Kidney capillary endothelial cell (primary cell): ENCODE data around the gene ZNF862.

Experiments used
- DNase-seq: peaks from one replicate; pipeline ENCODE4 v3.0.0-alpha.2; 2018; ENCODE audit warnings: low spot score

The ZNF862 gene

GRCh38 chr7:149845257-149845980, 7.2 kb downstream of the ZNF862 start:
- no peak for DNase-seq

- no peak for DNase-seq
These were observed 7.8 kb downstream of the ZNF862 start for GRCh38 chr7:149846021-149846420.

GRCh38 chr7:149846436-149847046, 8.4 kb downstream of the ZNF862 start:
- DNase-seq, result no peak

GRCh38 chr7:149849174-149849573, 11.0 kb downstream of the ZNF862 start:
- no peak for DNase-seq

GRCh38 chr7:149850007-149850594, 11.9 kb downstream of the ZNF862 start:
- DNase-seq, result no peak

GRCh38 chr7:149850716-149851115, 12.5 kb downstream of the ZNF862 start:
- DNase-seq, result no peak

GRCh38 chr7:149851449-149851848, 13.3 kb downstream of the ZNF862 start:
- DNase-seq, result no peak

GRCh38 chr7:149853157-149853556, 15.0 kb downstream of the ZNF862 start:
- DNase-seq, result no peak

GRCh38 chr7:149854611-149855360, 16.6 kb downstream of the ZNF862 start:
- DNase-seq, result no peak

GRCh38 chr7:149855361-149856305, 17.5 kb downstream of the ZNF862 start:
- DNase-seq, result no peak

- no peak for DNase-seq
These were observed 18.4 kb downstream of the ZNF862 start for GRCh38 chr7:149856583-149856982.

- DNase-seq, result no peak
These were observed 21.2 kb downstream of the ZNF862 start for GRCh38 chr7:149859369-149859768.

- no peak for DNase-seq
These were observed 21.7 kb downstream of the ZNF862 start for GRCh38 chr7:149859876-149860275.

- no peak for DNase-seq
These were observed 22.9 kb downstream of the ZNF862 start for GRCh38 chr7:149860821-149861727.

GRCh38 chr7:149861728-149862045, 23.5 kb downstream of the ZNF862 start:
- no peak for DNase-seq

GRCh38 chr7:149862156-149862555, 24.0 kb downstream of the ZNF862 start:
- no peak for DNase-seq

GRCh38 chr7:149863500-149863899, 25.3 kb downstream of the ZNF862 start:
- DNase-seq, result no peak

GRCh38 chr7:149864023-149864422, 25.8 kb downstream of the ZNF862 start:
- DNase-seq, result no peak

GRCh38 chr7:149864751-149865150, 26.6 kb downstream of the ZNF862 start:
- DNase-seq, result no peak

- peak; percentile 49 for DNase-seq
These were observed 27.3 kb downstream of the ZNF862 start for GRCh38 chr7:149865437-149865836.
